RWPE2 (cell line): Measurements from ENCODE around the gene PLSCR4.

Experiments
- ATAC-seq: fragments of 200-7000 bp; cut with Tn5 transposase; 3 replicates; pipeline ENCODE4 v1.9.1; 2021; ENCODE audit warnings: low read depth
- DNase-seq: peaks from one replicate; pipeline ENCODE4 v3.0.0-alpha.2; 2020; ENCODE audit warnings: low spot score
- H3K27ac ChIP-seq: fragments of 450-650 bp; 2 replicates; pipeline ENCODE4 v1.5.1; 2017; ENCODE audit warnings: mild to moderate bottlenecking; ENCODE audit not compliant: poor library complexity, severe bottlenecking
- H3K27me3 ChIP-seq: fragments of 250-450 bp; sonication (Bioruptor Pico); 2 replicates; pipeline ENCODE4 v1.5.1; 2021; ENCODE audit warnings: mild to moderate bottlenecking, moderate library complexity; ENCODE audit not compliant: insufficient read depth, poor library complexity, severe bottlenecking
- H3K36me3 ChIP-seq: fragments of 250-450 bp; sonication (Bioruptor Pico); 2 replicates; pipeline ENCODE4 v1.5.1; 2020; ENCODE audit warnings: low read depth, mild to moderate bottlenecking, moderate library complexity
- H3K4me1 ChIP-seq: fragments of 250-450 bp; sonication (Bioruptor Pico); 2 replicates; pipeline ENCODE4 v1.5.1; 2021; ENCODE audit warnings: mild to moderate bottlenecking, moderate library complexity; ENCODE audit not compliant: insufficient read depth, poor library complexity, severe bottlenecking
- H3K4me3 ChIP-seq: fragments of 250-450 bp; sonication (Bioruptor Pico); 2 replicates; pipeline ENCODE4 v1.5.1; 2021; ENCODE audit warnings: mild to moderate bottlenecking, moderate library complexity; ENCODE audit not compliant: severe bottlenecking
- H3K9me3 ChIP-seq: fragments of 250-450 bp; sonication (Bioruptor Pico); 2 replicates; pipeline ENCODE4 v1.5.1; 2021; ENCODE audit warnings: mild to moderate bottlenecking, moderate library complexity; ENCODE audit not compliant: severe bottlenecking
- TF ChIP-seq, protein P1 (sequence below): fragments of 450-650 bp; IDR thresholded peaks from one replicate; pipeline ENCODE4 v1.5.1; 2017; ENCODE audit warnings: mild to moderate bottlenecking, moderate library complexity; ENCODE audit not compliant: poor library complexity, severe bottlenecking

Gene PLSCR4

DNA sequence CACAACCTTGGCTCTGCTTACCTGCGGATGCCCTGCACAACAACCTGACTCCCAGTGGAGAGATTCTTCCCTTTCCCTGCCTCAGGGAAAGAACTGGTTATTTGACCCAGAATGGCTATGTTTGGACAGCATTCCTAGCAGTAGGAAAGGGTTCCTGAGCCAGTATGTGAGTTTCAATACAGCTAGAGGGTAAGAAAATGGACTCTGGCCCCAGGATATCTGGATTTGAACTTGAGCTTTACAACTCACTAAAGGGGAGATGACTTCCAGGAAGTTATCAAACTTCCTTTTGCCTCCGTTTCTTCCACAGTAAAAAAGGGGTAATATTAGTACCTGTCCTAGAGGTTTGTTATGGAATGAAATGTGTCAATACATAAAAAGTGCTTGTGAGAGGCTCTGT, 28.1 kb upstream of the PLSCR4 start:
- H3K36me3 ChIP-seq, result no peaks in the 10 kb centered on the region
- ATAC-seq, result no peak
- TF ChIP-seq, protein P1, sequence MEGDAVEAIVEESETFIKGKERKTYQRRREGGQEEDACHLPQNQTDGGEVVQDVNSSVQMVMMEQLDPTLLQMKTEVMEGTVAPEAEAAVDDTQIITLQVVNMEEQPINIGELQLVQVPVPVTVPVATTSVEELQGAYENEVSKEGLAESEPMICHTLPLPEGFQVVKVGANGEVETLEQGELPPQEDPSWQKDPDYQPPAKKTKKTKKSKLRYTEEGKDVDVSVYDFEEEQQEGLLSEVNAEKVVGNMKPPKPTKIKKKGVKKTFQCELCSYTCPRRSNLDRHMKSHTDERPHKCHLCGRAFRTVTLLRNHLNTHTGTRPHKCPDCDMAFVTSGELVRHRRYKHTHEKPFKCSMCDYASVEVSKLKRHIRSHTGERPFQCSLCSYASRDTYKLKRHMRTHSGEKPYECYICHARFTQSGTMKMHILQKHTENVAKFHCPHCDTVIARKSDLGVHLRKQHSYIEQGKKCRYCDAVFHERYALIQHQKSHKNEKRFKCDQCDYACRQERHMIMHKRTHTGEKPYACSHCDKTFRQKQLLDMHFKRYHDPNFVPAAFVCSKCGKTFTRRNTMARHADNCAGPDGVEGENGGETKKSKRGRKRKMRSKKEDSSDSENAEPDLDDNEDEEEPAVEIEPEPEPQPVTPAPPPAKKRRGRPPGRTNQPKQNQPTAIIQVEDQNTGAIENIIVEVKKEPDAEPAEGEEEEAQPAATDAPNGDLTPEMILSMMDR, result no peak
- no peak for DNase-seq
- no peaks in the 10 kb centered on the region for H3K9me3 ChIP-seq
- H3K27me3 ChIP-seq, result no peaks in the 10 kb centered on the region
- H3K4me1 ChIP-seq, result peaks cover 3% of the 10 kb centered on the region
- H3K27ac ChIP-seq, result no peak overlapping the region
- no peak overlapping the region for H3K4me3 ChIP-seq

GRCh38 chr3:146277953-146278631, 27.2 kb upstream of the PLSCR4 start:
- TF ChIP-seq, protein P1, result no peak
- DNase-seq (no peak), ATAC-seq (peak; percentile 81)
- H3K4me1 ChIP-seq, result peaks cover 3% of the 10 kb centered on the region
- H3K27me3 ChIP-seq, result no peaks in the 10 kb centered on the region
- H3K4me3 ChIP-seq, result no peak overlapping the region
- no peaks in the 10 kb centered on the region for H3K36me3 ChIP-seq
- H3K9me3 ChIP-seq, result no peaks in the 10 kb centered on the region
- no peak overlapping the region for H3K27ac ChIP-seq

DNA sequence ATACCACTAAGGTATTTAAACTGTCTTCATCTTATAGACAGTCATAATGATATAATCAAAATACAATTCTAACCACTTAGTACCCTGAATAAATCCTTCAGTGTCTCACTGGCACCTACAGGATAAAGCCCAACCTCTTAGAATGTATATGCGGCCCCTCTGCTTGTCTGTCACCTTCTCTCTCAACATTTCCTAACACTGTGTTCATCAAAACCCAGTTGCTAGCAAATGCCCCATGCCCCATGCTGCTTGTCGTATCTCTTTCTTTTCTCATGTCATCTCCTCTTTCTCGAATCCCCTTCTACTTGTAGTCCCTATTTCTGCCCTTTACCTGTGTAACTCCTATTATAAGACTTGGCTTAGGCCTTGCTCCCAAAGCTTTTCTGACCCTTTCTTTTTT, 24.6 kb upstream of the PLSCR4 start:
- TF ChIP-seq, protein P1, result no peak
- DNase-seq, result no peak

DNA sequence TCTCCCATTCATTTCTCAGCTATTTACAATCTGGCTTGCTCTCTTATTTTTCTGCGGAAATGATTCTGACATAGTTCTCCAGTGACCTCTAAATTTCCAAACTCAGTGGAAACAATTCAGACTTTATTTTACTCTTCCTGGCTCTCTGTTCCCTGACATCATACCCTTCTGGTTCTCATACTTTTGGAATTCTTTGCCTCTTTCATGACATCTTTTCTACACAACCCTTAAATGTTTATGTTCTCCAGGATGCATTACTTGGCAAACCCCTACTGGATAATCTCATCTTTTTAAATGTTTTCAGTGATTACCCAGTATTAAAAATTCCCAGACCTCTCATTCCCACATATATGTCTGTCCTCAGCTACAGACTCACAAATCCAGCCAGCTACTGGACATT, 23.9 kb upstream of the PLSCR4 start:
- Histone ChIP-seq H3K27ac (no peak overlapping the region), H3K4me1 (peaks cover 3% of the 10 kb centered on the region), H3K9me3 (peaks cover 3% of the 10 kb centered on the region), H3K36me3 (no peaks in the 10 kb centered on the region), H3K27me3 (no peaks in the 10 kb centered on the region), H3K4me3 (no peak overlapping the region)
- TF ChIP-seq, protein P1, result no peak
- no peak for ATAC-seq
- no peak for DNase-seq

More for the DNA sequence above, 24.6 kb upstream of the PLSCR4 start:
- no peaks in the 10 kb centered on the region for H3K9me3 ChIP-seq
- ATAC-seq, result no peak
- peaks cover 3% of the 10 kb centered on the region for H3K4me1 ChIP-seq
- no peaks in the 10 kb centered on the region for H3K36me3 ChIP-seq
- H3K27ac ChIP-seq, result no peak overlapping the region
- H3K27me3 ChIP-seq, result no peaks in the 10 kb centered on the region
- H3K4me3 ChIP-seq, result no peak overlapping the region

DNA sequence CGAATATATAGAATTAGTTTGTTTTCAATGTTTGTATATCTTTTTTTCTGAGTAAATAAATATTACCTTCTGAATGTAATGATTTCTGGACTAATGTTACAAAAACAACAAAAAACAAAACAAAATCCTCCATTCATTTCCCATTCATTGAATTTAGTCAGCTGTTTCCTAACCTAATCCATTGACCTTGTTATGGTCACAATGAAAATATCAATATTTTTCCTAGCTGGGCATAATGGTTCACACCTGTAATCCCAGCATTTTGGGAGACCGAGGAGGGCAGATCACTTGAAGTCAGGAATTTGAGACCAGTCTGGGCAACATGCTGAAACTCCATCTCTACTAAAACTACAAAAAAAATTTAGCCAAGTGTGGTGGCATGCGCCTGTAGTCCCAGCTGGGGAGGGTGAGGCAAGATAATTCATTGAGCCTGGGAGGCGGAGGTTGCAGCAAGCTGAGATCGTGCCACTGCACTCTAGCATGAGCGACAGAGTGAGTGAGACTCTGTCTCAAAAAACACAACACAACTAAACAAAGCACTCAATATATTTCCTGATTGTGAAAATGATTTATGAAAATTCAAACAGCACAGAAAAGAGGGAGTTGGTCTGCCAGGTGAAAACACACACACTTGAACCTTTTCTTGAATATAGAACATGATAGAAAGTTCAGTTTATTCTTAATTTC, 23.0 kb upstream of the PLSCR4 start:
- Histone ChIP-seq H3K9me3 (peaks cover 4% of the 10 kb centered on the region), H3K36me3 (no peaks in the 10 kb centered on the region), H3K4me3 (no peak overlapping the region), H3K27me3 (no peaks in the 10 kb centered on the region), H3K4me1 (peaks cover 3% of the 10 kb centered on the region), H3K27ac (no peak overlapping the region)
- ATAC-seq, result no peak
- DNase-seq, result no peak
- TF ChIP-seq, protein P1, result no peak
